Measurements from ENCODE around the gene PMS2.

DNA sequence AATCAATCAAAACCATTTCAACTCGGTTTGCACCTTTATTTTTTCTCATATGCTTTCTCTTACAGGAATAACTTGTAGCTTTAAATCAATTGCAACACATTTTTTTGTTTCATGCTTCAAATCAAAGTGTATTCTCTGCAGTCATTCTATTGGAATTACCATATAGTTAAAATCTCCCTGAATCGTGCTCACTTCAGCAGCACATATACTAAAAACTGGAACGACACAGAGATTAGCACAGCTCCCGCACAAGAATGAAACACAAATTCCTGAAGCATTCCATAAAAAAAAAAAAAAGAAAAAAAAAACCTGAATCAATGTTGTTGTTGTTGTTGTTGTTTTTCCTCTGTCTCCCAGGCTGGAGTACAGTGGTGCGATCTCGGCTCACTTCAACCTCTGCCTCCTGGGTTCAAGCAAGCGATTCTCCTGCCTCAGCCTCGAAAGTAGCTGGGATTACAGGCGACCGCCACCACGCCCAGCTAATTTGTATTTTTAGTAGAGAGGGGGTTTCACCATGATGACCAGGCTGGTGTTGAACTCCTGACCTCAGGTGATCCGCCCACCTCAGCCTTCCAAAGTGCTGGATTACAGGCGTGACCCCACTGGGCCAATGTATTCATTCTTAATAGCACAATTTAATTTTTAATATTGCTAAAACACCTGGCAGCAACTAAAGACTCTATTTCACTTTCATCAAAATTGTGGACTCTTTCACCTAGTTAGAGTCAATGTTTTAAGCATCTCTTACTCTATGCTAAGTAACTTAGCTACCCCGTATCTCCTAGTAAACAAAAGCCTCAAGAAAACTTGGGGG, 48.7 kb upstream of the PMS2 start:
- no peak for TF ChIP-seq POLR2A (IDR thresholded peaks at IDR 0.05)
- TF ChIP-seq, protein P1, sequence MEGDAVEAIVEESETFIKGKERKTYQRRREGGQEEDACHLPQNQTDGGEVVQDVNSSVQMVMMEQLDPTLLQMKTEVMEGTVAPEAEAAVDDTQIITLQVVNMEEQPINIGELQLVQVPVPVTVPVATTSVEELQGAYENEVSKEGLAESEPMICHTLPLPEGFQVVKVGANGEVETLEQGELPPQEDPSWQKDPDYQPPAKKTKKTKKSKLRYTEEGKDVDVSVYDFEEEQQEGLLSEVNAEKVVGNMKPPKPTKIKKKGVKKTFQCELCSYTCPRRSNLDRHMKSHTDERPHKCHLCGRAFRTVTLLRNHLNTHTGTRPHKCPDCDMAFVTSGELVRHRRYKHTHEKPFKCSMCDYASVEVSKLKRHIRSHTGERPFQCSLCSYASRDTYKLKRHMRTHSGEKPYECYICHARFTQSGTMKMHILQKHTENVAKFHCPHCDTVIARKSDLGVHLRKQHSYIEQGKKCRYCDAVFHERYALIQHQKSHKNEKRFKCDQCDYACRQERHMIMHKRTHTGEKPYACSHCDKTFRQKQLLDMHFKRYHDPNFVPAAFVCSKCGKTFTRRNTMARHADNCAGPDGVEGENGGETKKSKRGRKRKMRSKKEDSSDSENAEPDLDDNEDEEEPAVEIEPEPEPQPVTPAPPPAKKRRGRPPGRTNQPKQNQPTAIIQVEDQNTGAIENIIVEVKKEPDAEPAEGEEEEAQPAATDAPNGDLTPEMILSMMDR (IDR thresholded peaks at IDR 0.05), result no peak
